ENCODE results near the gene AUTS2. TPM values are rescaled to one million over a fixed set of nuclear protein-coding genes. Genes with fewer than 3 reads are reported as not detected.

Gene AUTS2
- polyA plus RNA-seq, 3 donors, result 0.08 to 0.35 TPM; not detected in 1

- H3K27ac Mint-ChIP-seq, result no peak overlapping the region
- Histone ChIP-seq H3K4me1 (ENCODE audit: control insufficient read depth in 1 of 2, insufficient read depth in 2 of 2, low read length in 2 of 2) (no peaks in the 10 kb centered on the region), H3K27me3 (ENCODE audit: control insufficient read depth in 2 of 2, insufficient read depth in 2 of 2, low read length in 2 of 2) (no peaks in the 10 kb centered on the region), H3K27ac (ENCODE audit: low read depth in 1 of 2, low read length in 2 of 2) (no peak overlapping the region), H4K20me1 (ENCODE audit: insufficient read depth, low read length) (no peaks in the 10 kb centered on the region), H3K9ac (ENCODE audit: insufficient read depth, low read length, poor library complexity, severe bottlenecking) (no peak overlapping the region), H3K79me2 (ENCODE audit: insufficient read depth, low read length) (no peaks in the 10 kb centered on the region), H3K36me3 (replicated peaks in 1 of 2; ENCODE audit: control insufficient read depth in 1 of 2, insufficient read depth in 2 of 2, low read length in 2 of 2) (no peaks in the 10 kb centered on the region), H3K9me3 (replicated peaks in 1 of 2; ENCODE audit: control insufficient read depth in 1 of 2, insufficient read depth in 1 of 2, low read length in 2 of 2) (no peaks in the 10 kb centered on the region), H3K4me3 (replicated peaks in 1 of 3; ENCODE audit: low read depth in 2 of 3, low read length in 3 of 3) (no peak overlapping the region), H2AFZ (ENCODE audit: insufficient read depth, low read depth, low read length, poor library complexity, severe bottlenecking) (no peak overlapping the region), H3K4me2 (replicated peaks; ENCODE audit: extremely low read depth, low read length, poor library complexity, severe bottlenecking) (no peak overlapping the region)
- no peaks in the 10 kb centered on the region for H3K36me3 Mint-ChIP-seq
- H3K4me1 Mint-ChIP-seq, result no peaks in the 10 kb centered on the region
- peaks cover 0 to 6% (median 0%) of the 10 kb centered on the region in 7 donors for H3K9me3 Mint-ChIP-seq
- DNase-seq, result no peak
- peaks cover 0 to 2% (median 0%) of the 10 kb centered on the region in 3 donors for H3K27me3 Mint-ChIP-seq (ENCODE audit: low read depth in 3 of 3)
- H3K4me3 Mint-ChIP-seq, result no peak overlapping the region
- no CpG with 5 or more reads among the region's 2 CpGs for WGBS (ENCODE audit: insufficient coverage)
- intact Hi-C loops (cut with micrococcal nuclease), result no loop called here
- TF ChIP-seq, protein P1, sequence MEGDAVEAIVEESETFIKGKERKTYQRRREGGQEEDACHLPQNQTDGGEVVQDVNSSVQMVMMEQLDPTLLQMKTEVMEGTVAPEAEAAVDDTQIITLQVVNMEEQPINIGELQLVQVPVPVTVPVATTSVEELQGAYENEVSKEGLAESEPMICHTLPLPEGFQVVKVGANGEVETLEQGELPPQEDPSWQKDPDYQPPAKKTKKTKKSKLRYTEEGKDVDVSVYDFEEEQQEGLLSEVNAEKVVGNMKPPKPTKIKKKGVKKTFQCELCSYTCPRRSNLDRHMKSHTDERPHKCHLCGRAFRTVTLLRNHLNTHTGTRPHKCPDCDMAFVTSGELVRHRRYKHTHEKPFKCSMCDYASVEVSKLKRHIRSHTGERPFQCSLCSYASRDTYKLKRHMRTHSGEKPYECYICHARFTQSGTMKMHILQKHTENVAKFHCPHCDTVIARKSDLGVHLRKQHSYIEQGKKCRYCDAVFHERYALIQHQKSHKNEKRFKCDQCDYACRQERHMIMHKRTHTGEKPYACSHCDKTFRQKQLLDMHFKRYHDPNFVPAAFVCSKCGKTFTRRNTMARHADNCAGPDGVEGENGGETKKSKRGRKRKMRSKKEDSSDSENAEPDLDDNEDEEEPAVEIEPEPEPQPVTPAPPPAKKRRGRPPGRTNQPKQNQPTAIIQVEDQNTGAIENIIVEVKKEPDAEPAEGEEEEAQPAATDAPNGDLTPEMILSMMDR (IDR thresholded peaks at IDR 0.05), result no peak
These were observed 468.6 kb downstream of the AUTS2 start for GRCh38 chr7:70066844-70067243.

GRCh38 chr7:70068531-70068930, 470.3 kb downstream of the AUTS2 start:
- no peak for DNase-seq
- Histone ChIP-seq H3K27ac (ENCODE audit: low read depth in 1 of 2, low read length in 2 of 2) (no peak overlapping the region), H3K36me3 (replicated peaks in 1 of 2; ENCODE audit: control insufficient read depth in 1 of 2, insufficient read depth in 2 of 2, low read length in 2 of 2) (no peaks in the 10 kb centered on the region), H3K4me3 (replicated peaks in 1 of 3; ENCODE audit: low read depth in 2 of 3, low read length in 3 of 3) (no peak overlapping the region), H3K79me2 (ENCODE audit: insufficient read depth, low read length) (no peaks in the 10 kb centered on the region), H4K20me1 (ENCODE audit: insufficient read depth, low read length) (no peaks in the 10 kb centered on the region), H3K4me1 (ENCODE audit: control insufficient read depth in 1 of 2, insufficient read depth in 2 of 2, low read length in 2 of 2) (no peaks in the 10 kb centered on the region), H3K27me3 (ENCODE audit: control insufficient read depth in 2 of 2, insufficient read depth in 2 of 2, low read length in 2 of 2) (no peaks in the 10 kb centered on the region), H2AFZ (ENCODE audit: insufficient read depth, low read depth, low read length, poor library complexity, severe bottlenecking) (no peak overlapping the region), H3K9ac (ENCODE audit: insufficient read depth, low read length, poor library complexity, severe bottlenecking) (no peak overlapping the region), H3K4me2 (replicated peaks; ENCODE audit: extremely low read depth, low read length, poor library complexity, severe bottlenecking) (no peak overlapping the region), H3K9me3 (replicated peaks in 1 of 2; ENCODE audit: control insufficient read depth in 1 of 2, insufficient read depth in 1 of 2, low read length in 2 of 2) (no peaks in the 10 kb centered on the region)
- TF ChIP-seq, protein P1 (IDR thresholded peaks at IDR 0.05), result no peak
- WGBS (ENCODE audit: insufficient coverage), result no CpG with 5 or more reads among the region's 2 CpGs
- no peak overlapping the region for H3K27ac Mint-ChIP-seq
- peaks cover 0 to 3% (median 2%) of the 10 kb centered on the region in 3 donors for H3K27me3 Mint-ChIP-seq (ENCODE audit: low read depth in 3 of 3)
- H3K9me3 Mint-ChIP-seq, result peaks cover 0 to 3% (median 0%) of the 10 kb centered on the region in 7 donors
- peaks cover 4% of the 10 kb centered on the region for H3K4me1 Mint-ChIP-seq
- H3K4me3 Mint-ChIP-seq, result no peak overlapping the region
- no peaks in the 10 kb centered on the region for H3K36me3 Mint-ChIP-seq
- intact Hi-C loops (cut with micrococcal nuclease), result no loop called here

All from CD14-positive monocyte (primary cell).